Uterus (tissue), 4 donors: ENCODE data around the gene MSMO1. TPM values are rescaled to one million over a fixed set of nuclear protein-coding genes. Genes with fewer than 3 reads are reported as not detected.

Experiments
- DNase-seq, 2 donors: peaks; one replicate each; pipeline ENCODE4 v3.0.0-alpha.2; 2019 to 2020
- H3K27ac ChIP-seq, 2 donors: fragments of 200-600 bp; sonication (generic); 1 replicate in 1 of 2; 2 replicates in 1 of 2; pipeline ENCODE4 v1.5.1; 2016 to 2018
- H3K27me3 ChIP-seq, 2 donors: fragments of 200-600 bp; sonication (generic); one replicate each; pipeline ENCODE4 v1.5.1; 2018 to 2019; ENCODE audit warnings: control low read depth in 1 of 2
- H3K36me3 ChIP-seq, 2 donors: fragments of 200-600 bp; sonication (generic); one replicate each; pipeline ENCODE4 v1.5.1; 2019; ENCODE audit warnings: control low read depth in 1 of 2
- H3K4me1 ChIP-seq, 2 donors: fragments of 200-600 bp; sonication (generic); one replicate each; pipeline ENCODE4 v1.5.1; 2018 to 2019; ENCODE audit warnings: control low read depth in 1 of 2
- H3K4me3 ChIP-seq, 2 donors: fragments of 200-600 bp; sonication (generic); 1 replicate in 1 of 2; 2 replicates in 1 of 2; pipeline ENCODE4 v1.5.1; 2018 to 2019; ENCODE audit warnings: mild to moderate bottlenecking in 1 of 2
- H3K9me3 ChIP-seq, 2 donors: fragments of 200-600 bp; sonication (generic); one replicate each; pipeline ENCODE4 v1.5.1; 2019; ENCODE audit warnings: control low read depth in 1 of 2
- POLR2A ChIP-seq, 2 donors: fragments of 450-650 bp; IDR thresholded peaks; one replicate each; pipeline ENCODE4 v1.6.1; 2016; ENCODE audit warnings: antibody characterized with exemption in 2 of 2, mild to moderate bottlenecking in 1 of 2, moderate library complexity in 1 of 2
- intact Hi-C: fragments of 100-400 bp; cut with DNase I; formaldehyde crosslinking; loops from one replicate; pipeline ENCODE4 v1.15.1; 2023; ENCODE audit warnings: low total_unique reads
- total RNA-seq, 4 donors: library from RNA; depleted of rRNA in 3 of 4; stranded (reverse); fragments of >200 nt in 3 of 4; gene quantifications; one replicate each; pipeline versions ENCODE4 v1.1.0 to v1.2.4, GENCODE V29; 2014 to 2023
- TF ChIP-seq, protein P1 (sequence below), 4 experiments: fragments of 200-600 bp in 2 of 4; fragments of 450-650 bp in 2 of 4; sonication (generic) in 2 of 4; IDR thresholded peaks; one replicate each; pipeline ENCODE4 v1.5.1; 2016 to 2019; ENCODE audit warnings: antibody characterized with exemption in 4 of 4, mild to moderate bottlenecking in 2 of 4, moderate library complexity in 1 of 4
- donor health status: DM: yes; HTN: yes; CAD: no.

Gene MSMO1
- total RNA-seq, 4 donors from 2014 or later: 8.7 to 87.8 (median 18.9) TPM

DNA sequence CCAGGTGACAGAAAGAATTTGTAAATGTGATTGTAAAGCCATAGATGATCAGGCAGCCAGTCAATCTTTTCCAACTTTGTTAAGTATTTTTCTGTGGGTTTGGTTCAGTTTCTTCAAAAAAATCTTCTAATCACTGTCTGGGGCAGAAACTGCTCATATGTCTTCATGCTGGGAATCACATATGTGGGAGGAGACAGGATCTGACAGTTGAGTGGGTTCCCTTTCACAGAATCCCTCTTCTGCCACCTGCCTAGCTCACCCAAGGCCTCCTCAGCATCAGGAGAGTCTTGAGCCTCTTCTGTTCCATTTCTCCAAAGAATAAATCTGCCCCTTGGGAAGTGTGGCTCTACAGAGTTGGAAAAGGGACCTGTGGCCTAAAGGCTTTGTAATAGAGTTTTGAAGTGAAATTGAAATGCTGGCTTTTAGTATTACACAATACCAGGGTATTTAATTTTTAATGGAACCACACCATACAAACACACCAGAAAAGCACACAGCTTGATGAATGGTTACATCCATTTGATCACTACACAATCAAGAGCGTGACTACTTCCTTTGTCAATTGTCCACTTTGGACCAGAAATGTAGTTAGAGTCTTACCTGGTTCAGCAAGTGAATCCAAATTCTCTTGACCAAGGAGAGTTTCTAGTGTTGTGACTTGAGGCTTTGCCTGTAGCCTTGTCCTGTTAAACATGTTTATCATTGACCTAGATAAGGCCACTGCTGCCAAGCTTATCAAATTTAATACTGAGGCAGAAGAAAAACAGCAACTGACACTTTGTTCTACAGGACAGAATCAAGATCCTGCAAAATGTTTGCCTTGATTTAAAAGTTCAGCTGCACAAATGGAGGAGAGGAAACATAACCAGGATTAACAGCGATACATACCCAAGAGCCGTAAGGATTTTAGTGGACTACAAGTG lies 20.4 kb downstream of the MSMO1 start:
- H3K4me3 ChIP-seq: no peak overlapping the region
- no peak for TF ChIP-seq POLR2A (IDR thresholded peaks at IDR 0.05)
- TF ChIP-seq, protein P1, sequence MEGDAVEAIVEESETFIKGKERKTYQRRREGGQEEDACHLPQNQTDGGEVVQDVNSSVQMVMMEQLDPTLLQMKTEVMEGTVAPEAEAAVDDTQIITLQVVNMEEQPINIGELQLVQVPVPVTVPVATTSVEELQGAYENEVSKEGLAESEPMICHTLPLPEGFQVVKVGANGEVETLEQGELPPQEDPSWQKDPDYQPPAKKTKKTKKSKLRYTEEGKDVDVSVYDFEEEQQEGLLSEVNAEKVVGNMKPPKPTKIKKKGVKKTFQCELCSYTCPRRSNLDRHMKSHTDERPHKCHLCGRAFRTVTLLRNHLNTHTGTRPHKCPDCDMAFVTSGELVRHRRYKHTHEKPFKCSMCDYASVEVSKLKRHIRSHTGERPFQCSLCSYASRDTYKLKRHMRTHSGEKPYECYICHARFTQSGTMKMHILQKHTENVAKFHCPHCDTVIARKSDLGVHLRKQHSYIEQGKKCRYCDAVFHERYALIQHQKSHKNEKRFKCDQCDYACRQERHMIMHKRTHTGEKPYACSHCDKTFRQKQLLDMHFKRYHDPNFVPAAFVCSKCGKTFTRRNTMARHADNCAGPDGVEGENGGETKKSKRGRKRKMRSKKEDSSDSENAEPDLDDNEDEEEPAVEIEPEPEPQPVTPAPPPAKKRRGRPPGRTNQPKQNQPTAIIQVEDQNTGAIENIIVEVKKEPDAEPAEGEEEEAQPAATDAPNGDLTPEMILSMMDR (IDR thresholded peaks at IDR 0.05): no peak
- H3K9me3 ChIP-seq: no peaks in the 10 kb centered on the region
- no peaks in the 10 kb centered on the region for H3K4me1 ChIP-seq
- intact Hi-C loops: no loop called here
- H3K36me3 ChIP-seq: no peaks in the 10 kb centered on the region
- H3K27ac ChIP-seq: no peak overlapping the region
- H3K27me3 ChIP-seq: no peaks in the 10 kb centered on the region
- DNase-seq: no peak

DNA sequence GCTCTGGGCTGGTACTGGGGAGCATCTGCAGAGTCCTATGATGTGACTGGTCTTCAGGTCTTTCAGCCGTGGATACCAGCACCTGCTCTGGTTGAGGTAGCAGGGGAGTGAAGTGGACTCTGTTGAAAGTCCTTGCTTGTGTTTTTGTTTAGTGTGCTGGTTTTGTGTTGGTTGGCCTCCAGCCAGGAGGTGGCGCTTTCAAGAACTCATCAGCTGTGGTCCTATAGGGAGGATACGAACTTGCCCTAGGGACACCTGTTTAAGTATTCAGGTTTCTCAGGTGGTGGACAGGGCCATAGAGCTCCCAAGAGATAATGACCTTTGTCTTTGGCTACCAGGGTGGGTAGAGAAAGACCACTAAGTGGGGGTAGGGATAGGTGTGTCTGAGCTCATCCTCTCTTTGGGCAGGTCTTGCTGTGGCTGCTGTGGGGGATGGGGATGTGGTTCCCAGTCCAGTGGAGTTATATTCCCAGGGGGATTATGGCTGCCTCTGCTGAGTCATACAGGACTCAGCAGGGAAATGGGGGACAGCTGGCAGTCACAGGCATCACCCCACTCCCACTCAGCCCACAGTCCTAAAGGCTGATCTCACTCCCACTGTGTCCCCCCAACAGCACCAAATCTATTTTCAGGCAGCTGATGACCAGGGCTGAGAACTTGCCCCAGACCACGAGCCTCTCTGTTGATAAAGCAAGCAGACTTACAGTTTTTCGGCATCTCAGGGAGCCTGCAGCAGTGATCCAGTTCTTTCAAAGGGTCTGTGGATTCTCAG lies 24.1 kb downstream of the MSMO1 start:
- no peak overlapping the region for H3K27ac ChIP-seq
- TF ChIP-seq POLR2A (IDR thresholded peaks at IDR 0.05): no peak
- TF ChIP-seq, protein P1 (IDR thresholded peaks at IDR 0.05): no peak
- no peaks in the 10 kb centered on the region for H3K27me3 ChIP-seq
- intact Hi-C loops: loop anchor here (10.0 kb wide), 1 partner anchor 113 kb away; no protein-coding TSS in a partner anchor
- H3K36me3 ChIP-seq: no peaks in the 10 kb centered on the region
- H3K4me3 ChIP-seq: no peak overlapping the region
- H3K9me3 ChIP-seq: no peaks in the 10 kb centered on the region
- no peak for DNase-seq
- H3K4me1 ChIP-seq: no peaks in the 10 kb centered on the region

DNA sequence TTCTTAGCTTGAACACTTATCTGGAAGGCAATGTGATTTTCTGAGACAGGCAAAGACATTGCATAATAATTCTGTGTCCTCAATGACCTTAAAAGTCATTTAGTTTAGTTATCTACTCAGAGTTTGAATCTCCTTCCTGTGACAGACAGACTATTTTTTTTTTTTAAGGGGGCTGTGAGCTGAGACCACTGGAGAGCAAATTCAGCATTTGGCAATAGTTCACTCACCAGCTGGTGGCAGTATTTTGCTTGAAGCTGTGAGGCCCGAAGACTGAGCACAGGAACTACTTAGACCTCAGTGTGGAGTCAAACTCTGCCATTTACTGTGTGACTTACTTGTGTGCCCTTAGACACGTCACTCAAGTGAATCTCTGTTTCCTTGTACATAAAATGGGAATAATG lies 28.4 kb downstream of the MSMO1 start:
- Histone ChIP-seq H3K36me3 (no peaks in the 10 kb centered on the region), H3K4me1 (no peaks in the 10 kb centered on the region), H3K27ac (no peak overlapping the region), H3K9me3 (no peaks in the 10 kb centered on the region), H3K4me3 (no peak overlapping the region), H3K27me3 (no peaks in the 10 kb centered on the region)
- peak in 1 of 2 donors; percentile 18 for DNase-seq
- intact Hi-C loops: loop anchor here (10.0 kb wide), 1 partner anchor 109 kb away; no protein-coding TSS in a partner anchor
- TF ChIP-seq, protein P1 (IDR thresholded peaks at IDR 0.05): peak in 3 of 4 experiments; percentile 17 to 38 (median 26)
- no peak for TF ChIP-seq POLR2A (IDR thresholded peaks at IDR 0.05)

DNA sequence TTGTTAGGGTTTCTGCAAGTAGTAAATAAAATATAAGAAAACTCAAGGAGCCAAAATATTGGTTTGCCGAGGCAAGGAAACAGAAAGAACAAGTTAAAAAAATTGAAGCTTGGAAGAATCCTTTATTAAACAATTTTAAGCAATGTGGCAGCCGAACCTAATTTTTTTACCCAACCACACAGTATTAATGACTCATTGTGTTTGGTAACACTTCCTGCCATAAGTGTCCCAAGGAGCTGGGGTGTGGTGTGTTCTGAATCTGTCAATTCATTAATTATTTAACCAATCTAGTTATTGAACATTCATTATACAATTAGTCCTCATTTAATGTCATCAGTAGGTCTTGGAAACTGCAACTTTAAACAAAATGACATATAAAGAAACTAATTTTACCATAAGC lies 32.0 kb downstream of the MSMO1 start:
- no peaks in the 10 kb centered on the region for H3K36me3 ChIP-seq
- no peak overlapping the region for H3K27ac ChIP-seq
- intact Hi-C loops: loop anchor here (10.0 kb wide), 1 partner anchor 105 kb away; no protein-coding TSS in a partner anchor
- H3K4me3 ChIP-seq: no peak overlapping the region
- TF ChIP-seq, protein P1 (IDR thresholded peaks at IDR 0.05): no peak
- TF ChIP-seq POLR2A (IDR thresholded peaks at IDR 0.05): no peak
- no peaks in the 10 kb centered on the region for H3K9me3 ChIP-seq
- H3K4me1 ChIP-seq: no peaks in the 10 kb centered on the region
- DNase-seq: no peak
- H3K27me3 ChIP-seq: no peaks in the 10 kb centered on the region
